Right cardiac atrium (tissue), 5 donors: ENCODE data around the gene EDC4. TPM values are rescaled to one million over a fixed set of nuclear protein-coding genes. Genes with fewer than 3 reads are reported as not detected.
A peak's percentile ranks its signal among the peaks of the same experiment; 100 is the strongest.

Source experiments
- ATAC-seq, 2 donors: fragments of 200-7000 bp; cut with Tn5 transposase; one replicate each; pipeline versions ENCODE4 v1.8.0 to v1.9.1; 2020; ENCODE audit warnings: moderate library complexity in 2 of 2, mild to moderate bottlenecking in 1 of 2
- DNase-seq, 3 donors: peaks; one replicate each; pipeline ENCODE4 v3.0.0-alpha.2; 2020
- H3K27ac ChIP-seq: one replicate; pipeline ENCODE4 v1.5.1; 2013; ENCODE audit warnings: mild to moderate bottlenecking, low read length, control low read depth, moderate library complexity
- H3K27me3 ChIP-seq: one replicate; pipeline ENCODE4 v1.6.1; 2013; ENCODE audit not compliant: control insufficient read depth, insufficient read depth
- H3K4me1 ChIP-seq: one replicate; pipeline ENCODE4 v1.6.1; 2013; ENCODE audit warnings: low read length; ENCODE audit not compliant: control insufficient read depth, insufficient read depth
- H3K4me3 ChIP-seq: one replicate; pipeline ENCODE4 v1.5.1; 2013; ENCODE audit warnings: low read length, control low read depth
- H3K9me3 ChIP-seq: one replicate; pipeline ENCODE4 v1.6.1; 2013; ENCODE audit warnings: low read length; ENCODE audit not compliant: control insufficient read depth
- WGBS: extraction: QIAGEN DNeasy Blood & Tissue Kit; methylation state at CpG from one replicate; pipeline ENCODE4 v1.1.7; 2013; 5-methylcytosine and 5-hydroxymethylcytosine counted together
- intact Hi-C, 4 donors: fragments of 100-400 bp; cut with DNase I; formaldehyde crosslinking; loops; one replicate each; pipeline versions ENCODE4 v1.11.0 to v1.14.0; 2022 to 2023
- polyA plus RNA-seq: library from polyadenylated mRNA; stranded (reverse); fragments of 200-250 nt; gene quantifications from one replicate; pipeline ENCODE4 v1.2.3, GENCODE V29; 2013
- total RNA-seq, 4 donors: library from RNA; stranded (reverse); fragmentation: NEBNext Ultra II Directional; extraction: Animal tissue kit (Norgen Biotek cat#: 25700); gene quantifications; one replicate each; pipeline ENCODE4 v1.2.1, GENCODE V29; 2021
- donor health status: healthy with polysubstance abuse.
- donor health status: DM: no; HTN: yes; CAD: no.
- donor health status: DM: no; HTN: no; CAD: no.
- donor health status: DM: no; HTN: yes; CAD: no; lungs with severe emphysema.
- donor health status: DM: yes; HTN: yes; CAD: no.

The EDC4 gene
- total and polyA plus RNA-seq, 5 donors = 21.7 to 35.6 (median 30.1) TPM

DNA sequence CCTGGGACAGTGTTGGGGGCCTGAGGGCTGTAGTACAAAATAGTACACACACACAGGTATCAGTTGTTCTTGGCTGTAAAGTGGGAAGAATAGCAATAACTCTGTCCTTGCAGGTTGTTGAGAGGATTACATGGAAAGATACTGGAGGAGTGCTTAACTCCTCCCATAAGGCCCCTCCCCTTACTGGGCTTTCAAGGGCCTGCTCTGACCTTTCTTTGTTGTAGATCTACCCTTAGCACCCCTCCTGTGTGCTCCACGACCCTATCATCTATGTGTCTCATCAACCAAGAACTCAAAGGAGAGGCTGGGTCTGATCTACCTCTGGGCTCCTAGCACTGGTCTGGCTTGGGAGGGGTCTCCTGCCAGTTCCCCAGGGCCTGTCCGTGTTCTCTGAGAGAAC is 8.3 kb upstream of the EDC4 start:
- DNase-seq = no peak
- 76% methylated on average over 2 of the region's 2 CpGs for WGBS
- Histone ChIP-seq H3K9me3 (no peaks in the 10 kb centered on the region), H3K4me1 (peaks cover 34% of the 10 kb centered on the region), H3K4me3 (no peak overlapping the region), H3K27me3 (no peaks in the 10 kb centered on the region), H3K27ac (peak overlapping the region; percentile 59)
- intact Hi-C loops = no loop called here
- no peak for ATAC-seq

DNA sequence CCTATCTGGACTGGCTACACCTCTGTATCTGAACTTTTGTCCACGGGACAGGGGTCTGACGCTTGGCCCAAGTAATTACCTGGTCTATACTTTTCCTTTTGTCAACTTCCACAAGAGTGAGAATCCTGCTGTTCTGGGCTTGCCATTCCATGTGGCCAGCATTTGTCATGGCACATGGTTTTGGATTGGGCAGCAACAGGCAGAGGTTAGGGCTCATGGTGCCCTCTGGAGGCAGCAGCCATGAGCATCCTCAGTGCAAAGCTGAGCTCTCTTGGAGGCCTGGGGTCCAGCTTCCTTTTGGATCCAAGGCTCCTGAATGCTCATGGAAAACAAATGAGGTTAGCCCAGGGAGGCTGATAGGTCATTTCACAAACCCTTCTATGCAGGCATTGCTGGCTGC is 7.5 kb upstream of the EDC4 start:
- DNase-seq (no peak), ATAC-seq (no peak)
- Histone ChIP-seq H3K27ac (no peak overlapping the region), H3K4me1 (peaks cover 34% of the 10 kb centered on the region), H3K9me3 (no peaks in the 10 kb centered on the region), H3K27me3 (no peaks in the 10 kb centered on the region), H3K4me3 (no peak overlapping the region)
- intact Hi-C loops = no loop called here
- 89% methylated on average over 2 of the region's 2 CpGs for WGBS

DNA sequence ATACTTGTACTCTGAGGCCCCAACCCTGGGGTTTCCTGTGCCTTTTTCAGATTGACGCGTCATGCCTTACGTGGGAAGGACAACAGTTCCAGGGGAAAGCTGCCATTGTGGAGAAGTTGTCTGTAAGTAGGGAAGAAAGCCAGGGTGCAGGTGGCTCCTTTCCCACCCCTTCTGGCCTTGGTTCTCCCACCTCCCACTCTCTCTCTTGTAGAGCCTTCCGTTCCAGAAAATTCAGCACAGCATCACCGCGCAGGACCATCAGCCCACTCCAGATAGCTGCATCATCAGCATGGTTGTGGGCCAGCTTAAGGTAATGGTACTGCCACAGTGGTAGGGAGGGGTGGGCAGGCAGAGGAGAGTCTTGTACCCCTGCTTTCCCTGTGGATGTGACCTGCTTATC is 4.6 kb upstream of the EDC4 start:
- Histone ChIP-seq H3K27ac (no peak overlapping the region), H3K9me3 (no peaks in the 10 kb centered on the region), H3K27me3 (no peaks in the 10 kb centered on the region), H3K4me1 (peaks cover 8% of the 10 kb centered on the region), H3K4me3 (no peak overlapping the region)
- DNase-seq = no peak
- intact Hi-C loops = no loop called here
- 93% methylated on average over 6 of the region's 6 CpGs for WGBS
- ATAC-seq = no peak

DNA sequence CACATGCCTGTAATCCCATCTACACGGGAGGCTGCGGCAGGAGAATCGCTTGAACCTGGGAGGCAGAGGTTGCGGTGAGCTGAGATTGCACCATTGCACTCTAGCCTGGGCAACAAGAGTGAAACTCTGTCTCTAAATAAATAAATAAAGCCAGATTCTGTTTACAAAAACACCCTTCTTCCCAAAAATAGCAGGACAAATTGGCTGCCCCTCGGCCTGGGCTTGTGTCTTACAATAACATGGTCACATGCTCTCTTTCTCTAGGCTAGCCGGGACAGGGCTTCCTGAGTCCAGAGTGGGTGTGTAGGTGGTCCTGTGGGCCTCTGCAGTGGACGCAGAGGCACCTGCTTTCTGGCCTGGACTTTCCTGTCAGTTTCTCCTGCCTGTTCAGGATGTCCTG is 3.2 kb upstream of the EDC4 start:
- DNase-seq (peak in 1 of 3 donors; percentile 13), ATAC-seq (no peak)
- 78% methylated on average over 7 of the region's 7 CpGs for WGBS
- intact Hi-C loops = no loop called here
- Histone ChIP-seq H3K4me3 (no peak overlapping the region), H3K4me1 (peaks cover 9% of the 10 kb centered on the region), H3K27ac (no peak overlapping the region), H3K9me3 (no peaks in the 10 kb centered on the region), H3K27me3 (no peaks in the 10 kb centered on the region)

DNA sequence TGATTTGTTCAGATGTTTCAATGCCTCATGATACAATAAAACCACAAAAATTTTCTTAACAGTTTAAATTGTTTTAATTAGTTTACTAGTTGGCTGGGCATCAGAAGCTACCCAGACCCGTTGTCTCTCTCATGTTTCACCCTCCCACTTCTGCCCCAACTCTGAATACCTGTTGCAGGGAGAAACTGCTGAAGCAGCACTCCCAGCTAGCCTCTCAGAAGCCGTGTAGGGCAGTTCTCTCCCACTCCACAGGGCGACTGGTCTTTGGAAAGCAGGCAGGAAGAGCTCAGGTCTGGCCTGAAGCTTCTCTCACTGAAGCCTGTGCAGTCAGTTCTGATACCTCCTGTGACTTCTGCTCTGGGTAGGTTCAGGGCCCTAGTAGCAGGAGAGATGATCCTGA is 1.6 kb upstream of the EDC4 start:
- Histone ChIP-seq H3K4me1 (peaks cover 9% of the 10 kb centered on the region), H3K9me3 (no peaks in the 10 kb centered on the region), H3K27me3 (no peaks in the 10 kb centered on the region), H3K4me3 (no peak overlapping the region), H3K27ac (no peak overlapping the region)
- WGBS = 76% methylated on average over 3 of the region's 3 CpGs
- DNase-seq (no peak), ATAC-seq (no peak)
- intact Hi-C loops = no loop called here

DNA sequence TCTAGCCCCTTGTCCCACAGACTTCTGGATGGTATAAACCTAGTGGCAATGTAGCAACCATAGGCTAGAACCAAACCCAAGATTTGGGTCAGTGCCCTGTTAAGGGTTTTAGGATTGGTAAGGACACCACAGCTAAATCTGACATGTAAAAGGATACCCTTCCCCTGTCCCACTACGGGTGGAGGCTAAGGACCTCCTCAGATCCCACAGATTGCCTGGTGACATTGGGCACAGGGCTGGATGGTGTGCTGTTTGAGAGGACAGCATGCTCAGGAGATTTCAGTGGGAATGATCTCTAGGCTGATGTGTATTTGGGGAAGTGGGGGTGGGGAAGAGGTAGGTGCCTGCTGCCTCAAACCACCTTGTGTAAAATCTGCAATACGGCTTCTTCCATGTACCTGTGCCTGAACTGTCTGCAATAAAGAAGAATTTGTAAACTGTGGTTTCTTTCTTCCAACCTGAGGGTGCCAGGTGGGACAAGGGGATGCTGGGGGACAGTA is 671 bp upstream of the EDC4 start:
- 67% methylated on average over 2 of the region's 2 CpGs for WGBS
- Histone ChIP-seq H3K4me1 (peaks cover 9% of the 10 kb centered on the region), H3K4me3 (peak overlapping the region; percentile 85), H3K27me3 (no peaks in the 10 kb centered on the region), H3K27ac (peak overlapping the region; percentile 61), H3K9me3 (no peaks in the 10 kb centered on the region)
- DNase-seq = peak in 1 of 3 donors; percentile 1
- no peak for ATAC-seq
- intact Hi-C loops = no loop called here

DNA sequence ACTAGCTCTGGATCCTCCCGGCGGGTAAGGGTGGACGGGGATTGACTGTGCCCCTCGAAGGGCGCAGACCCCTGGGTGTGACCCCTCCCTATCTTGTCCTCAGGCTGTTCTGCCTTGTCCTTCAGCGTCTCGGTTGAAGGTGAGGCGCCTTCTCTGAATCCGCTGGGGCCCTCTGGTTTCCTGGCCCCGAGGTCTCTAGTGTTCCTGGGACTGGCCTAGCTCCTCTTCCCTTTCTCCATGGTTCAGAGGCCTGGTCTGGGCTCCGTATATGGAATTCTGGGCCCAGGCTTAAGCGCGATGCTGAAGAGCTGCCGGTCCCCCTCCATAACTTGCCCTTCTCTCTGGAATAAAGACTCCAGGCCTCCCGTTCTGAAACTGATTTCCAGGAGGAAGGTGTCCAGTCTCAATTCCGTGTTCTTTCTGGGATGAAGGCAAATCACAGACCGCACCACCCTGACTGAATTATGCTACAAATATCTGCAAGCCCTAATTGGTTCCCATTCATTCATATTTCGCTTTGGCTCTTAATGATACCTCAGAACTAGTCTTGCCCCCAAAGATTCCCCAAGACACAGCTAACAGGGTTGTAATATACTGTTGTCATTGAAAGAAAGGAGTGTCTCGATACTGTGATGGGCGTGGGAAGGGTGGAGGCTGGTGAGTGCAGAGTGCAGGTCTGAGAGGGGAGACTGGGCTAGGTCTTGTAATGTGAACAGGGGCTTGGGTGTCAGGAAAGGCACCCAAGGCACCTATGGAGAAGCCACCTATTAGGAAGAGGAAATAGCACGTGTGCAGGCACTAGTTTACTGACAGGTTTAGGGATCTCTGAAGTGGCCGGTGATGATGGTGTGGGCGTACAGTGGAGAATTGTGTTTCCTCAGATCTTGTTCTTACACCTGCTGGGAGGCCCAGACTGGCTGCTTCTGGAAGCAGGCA is 851 bp downstream of the EDC4 start:
- Histone ChIP-seq H3K27me3 (no peaks in the 10 kb centered on the region), H3K4me1 (peaks cover 9% of the 10 kb centered on the region), H3K4me3 (peak overlapping the region; percentile 85), H3K9me3 (no peaks in the 10 kb centered on the region), H3K27ac (peak overlapping the region; percentile 61)
- no peak for DNase-seq
- ATAC-seq = no peak
- intact Hi-C loops = no loop called here
- WGBS = 14% methylated on average over 23 of the region's 23 CpGs

DNA sequence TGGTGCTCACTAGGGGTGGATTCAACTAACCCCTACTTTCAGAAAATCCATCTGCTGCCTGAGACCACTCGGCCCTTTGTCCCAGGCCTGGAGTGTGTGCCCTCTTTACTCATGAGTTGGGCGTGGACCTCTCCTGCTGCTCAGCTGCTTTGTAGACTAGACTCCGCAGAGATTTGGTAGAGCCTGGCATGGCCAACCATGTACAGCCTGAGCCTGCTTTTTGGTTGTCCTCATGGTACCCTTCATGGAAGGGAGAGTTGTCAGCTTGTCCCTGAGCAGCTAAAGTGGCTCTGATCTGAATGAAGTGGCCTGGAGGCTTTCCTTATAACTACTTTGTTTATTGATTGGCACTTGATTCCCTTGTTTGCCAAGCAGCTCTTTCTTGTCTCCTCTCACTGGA is 1.5 kb downstream of the EDC4 start:
- no peak for ATAC-seq
- Histone ChIP-seq H3K4me1 (peaks cover 9% of the 10 kb centered on the region), H3K27me3 (no peaks in the 10 kb centered on the region), H3K27ac (no peak overlapping the region), H3K9me3 (no peaks in the 10 kb centered on the region), H3K4me3 (no peak overlapping the region)
- WGBS = 68% methylated on average over 3 of the region's 3 CpGs
- intact Hi-C loops = no loop called here
- DNase-seq = peak in 1 of 3 donors; percentile 35

DNA sequence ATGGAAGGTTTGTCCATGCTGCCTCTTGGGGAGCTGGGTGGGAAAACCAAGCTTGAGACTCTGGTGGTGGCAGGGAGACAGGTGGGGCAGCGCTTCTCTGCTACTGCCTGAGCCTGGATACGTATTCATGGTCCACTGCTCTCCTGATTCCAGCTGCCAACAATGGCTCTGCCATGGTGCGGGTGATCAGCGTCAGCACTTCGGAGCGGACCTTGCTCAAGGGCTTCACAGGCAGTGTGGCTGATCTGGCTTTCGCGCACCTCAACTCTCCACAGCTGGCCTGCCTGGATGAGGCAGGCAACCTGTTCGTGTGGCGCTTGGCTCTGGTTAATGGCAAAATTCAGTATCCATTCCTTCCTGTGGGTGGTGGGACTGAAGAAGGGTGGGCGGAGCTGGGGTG is 4.2 kb downstream of the EDC4 start:
- H3K4me1 ChIP-seq = peaks cover 9% of the 10 kb centered on the region
- no peaks in the 10 kb centered on the region for H3K9me3 ChIP-seq
- ATAC-seq (no peak), DNase-seq (peak in 1 of 3 donors; percentile 8)
- no peak overlapping the region for H3K4me3 ChIP-seq
- intact Hi-C loops = no loop called here
- WGBS = 93% methylated on average over 11 of the region's 11 CpGs
- H3K27ac ChIP-seq = no peak overlapping the region
- H3K27me3 ChIP-seq = no peaks in the 10 kb centered on the region

DNA sequence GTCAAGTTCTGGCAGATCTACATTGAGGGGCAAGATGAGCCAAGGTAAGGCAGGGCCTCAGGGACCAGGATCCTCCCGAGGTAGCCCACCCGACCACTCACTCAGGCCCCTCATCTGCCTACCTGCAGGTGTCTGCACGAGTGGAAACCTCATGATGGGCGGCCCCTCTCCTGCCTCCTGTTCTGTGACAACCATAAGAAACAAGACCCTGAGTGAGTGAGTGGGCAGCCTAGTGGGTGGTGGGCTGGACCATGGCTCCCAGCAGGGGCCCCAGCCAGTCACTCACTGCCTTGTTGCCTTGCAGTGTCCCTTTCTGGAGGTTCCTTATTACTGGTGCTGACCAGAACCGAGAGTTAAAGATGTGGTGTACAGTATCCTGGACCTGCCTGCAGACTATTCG is 5.4 kb downstream of the EDC4 start:
- peaks cover 11% of the 10 kb centered on the region for H3K4me1 ChIP-seq
- intact Hi-C loops = no loop called here
- DNase-seq (no peak), ATAC-seq (no peak)
- H3K4me3 ChIP-seq = no peak overlapping the region
- 92% methylated on average over 6 of the region's 6 CpGs for WGBS
- no peaks in the 10 kb centered on the region for H3K27me3 ChIP-seq
- no peak overlapping the region for H3K27ac ChIP-seq
- H3K9me3 ChIP-seq = no peaks in the 10 kb centered on the region

DNA sequence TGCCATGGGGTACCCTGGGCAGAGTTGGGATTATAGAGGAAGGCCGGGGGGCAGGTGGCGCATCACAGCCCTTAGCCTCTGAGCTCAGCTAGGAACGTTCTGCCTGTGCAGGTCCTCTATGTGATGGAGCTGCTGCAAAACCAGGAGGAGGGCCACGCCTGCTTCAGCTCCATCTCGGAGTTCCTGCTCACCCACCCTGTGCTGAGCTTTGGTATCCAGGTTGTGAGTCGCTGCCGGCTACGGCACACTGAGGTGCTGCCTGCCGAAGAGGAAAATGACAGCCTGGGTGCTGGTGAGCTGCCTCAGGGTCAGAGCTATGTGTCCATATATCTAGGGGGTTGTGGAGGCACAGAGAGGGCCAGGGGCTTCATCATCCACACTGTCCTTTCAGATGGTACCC is 6.0 kb downstream of the EDC4 start:
- Histone ChIP-seq H3K27me3 (no peaks in the 10 kb centered on the region), H3K27ac (no peak overlapping the region), H3K9me3 (no peaks in the 10 kb centered on the region), H3K4me3 (no peak overlapping the region), H3K4me1 (peaks cover 10% of the 10 kb centered on the region)
- peak in 1 of 3 donors; percentile 18 for DNase-seq
- WGBS = 94% methylated on average over 9 of the region's 9 CpGs
- intact Hi-C loops = no loop called here
- ATAC-seq = no peak
